ENCODE results near the gene OBSL1. TPM values are rescaled to one million over a fixed set of nuclear protein-coding genes. Genes with fewer than 3 reads are reported as not detected.

OBSL1 gene
- total RNA-seq, result 111 and 117 TPM in 2 replicates

DNA sequence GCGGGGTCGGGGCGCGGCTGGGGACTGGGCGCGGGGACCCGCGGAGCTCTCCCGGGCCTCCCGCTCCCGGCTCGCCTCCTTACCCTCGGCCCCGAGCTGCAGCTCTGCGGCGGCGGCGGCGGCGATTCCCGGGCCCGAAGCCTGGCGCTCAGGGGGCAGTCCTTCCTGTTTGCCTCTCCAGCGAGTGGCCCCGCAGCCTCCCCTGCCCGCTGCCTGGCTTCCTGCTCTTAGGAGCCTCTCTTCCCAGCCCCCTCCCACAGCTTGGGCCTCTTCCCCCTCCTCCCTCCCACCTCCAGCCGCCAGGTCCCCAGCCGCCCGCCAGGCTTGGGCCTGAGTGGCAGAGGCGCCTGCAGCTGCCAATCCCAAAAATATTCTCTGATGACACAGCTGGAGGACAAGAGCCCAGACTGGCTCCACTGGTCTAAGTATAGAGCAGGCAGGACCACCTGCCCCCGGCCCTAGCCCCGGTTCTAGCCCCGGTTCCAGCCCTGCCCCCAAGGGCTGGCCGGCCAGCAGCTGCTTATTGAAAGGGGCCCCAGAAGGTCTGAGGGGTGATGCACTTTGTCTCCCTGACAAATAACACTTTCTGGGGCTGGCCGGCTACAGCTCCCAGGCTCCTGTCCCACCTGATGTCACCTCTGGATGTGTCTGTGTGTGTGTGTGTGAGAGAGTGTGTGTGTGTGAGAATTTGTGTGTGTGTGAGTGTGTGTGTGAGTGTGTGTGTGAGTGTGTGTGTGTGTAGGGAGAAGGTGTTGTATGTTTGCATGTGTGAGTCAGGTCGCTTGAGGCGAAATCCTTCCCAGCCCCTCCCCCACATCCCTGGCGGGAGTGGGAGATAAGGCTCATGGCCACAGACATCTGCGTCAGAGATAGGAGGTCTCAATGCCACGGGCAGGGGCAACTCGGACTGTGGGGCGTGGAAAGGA is at the start of gene OBSL1:
TSS of gene OBSL1 (minus strand) at position 229 of the 926 bp plus-strand sequence. CDS start 307 bp downstream, outside the sequence.

GRCh38 chr2:219597552-219598307 is 26.4 kb upstream of the OBSL1 start, which contains the start of gene STK11IP:
STK11IP (plus strand) TSS chr2:219597857; CDS start chr2:219598120, 263 bp downstream.

GRCh38 chr2:219572237-219573001 is 1.1 kb upstream of the OBSL1 start, which contains the start of gene INHA:
INHA (plus strand) TSS chr2:219572310; CDS start chr2:219572375, 65 bp downstream.

DNA sequence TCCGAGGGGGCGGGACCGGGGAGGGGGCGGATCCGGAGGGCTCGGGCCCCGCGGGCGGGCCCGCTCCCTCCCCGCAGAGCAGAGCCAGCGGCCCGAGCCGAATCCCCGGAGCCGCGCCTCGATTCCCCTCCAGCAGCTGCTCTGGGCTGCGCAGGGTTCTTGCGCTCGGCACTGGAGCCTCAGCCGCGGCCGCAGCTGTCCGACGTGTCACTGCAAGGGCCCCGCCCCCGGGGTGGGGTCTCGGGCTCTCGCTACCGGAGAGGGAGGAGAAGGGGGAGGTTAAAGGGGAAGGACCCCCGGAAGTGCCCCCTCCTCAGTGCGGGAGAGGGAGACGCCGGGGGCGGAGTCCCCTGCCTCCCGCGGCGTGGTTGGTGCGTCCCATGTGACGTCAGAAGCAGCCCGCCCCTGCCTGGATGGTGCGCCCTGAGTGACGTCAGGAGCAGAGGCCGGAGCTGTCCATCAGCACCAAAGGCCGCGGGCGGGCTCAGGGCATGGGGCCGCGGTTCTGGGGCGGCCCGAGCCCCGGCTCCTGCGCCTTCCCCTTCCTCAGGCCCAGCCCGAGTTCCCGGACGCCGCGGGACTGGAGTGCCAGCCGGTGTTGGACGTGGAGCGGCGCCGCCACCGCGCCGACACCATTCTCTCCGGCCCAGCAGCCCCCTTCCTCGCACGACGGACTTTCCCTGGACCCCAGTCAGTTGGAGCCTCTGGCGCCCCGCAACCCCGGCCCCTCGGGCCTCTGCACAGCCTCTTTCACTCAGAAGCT is 27.6 kb downstream of the OBSL1 start, which contains the start of the genes CHPF and TMEM198:
TSS of gene CHPF (minus strand) at position 214 of the 763 bp plus-strand sequence. CDS start 271 bp downstream, outside the sequence.
TSS of gene TMEM198 (plus strand) at position 433 of the 763 bp plus-strand sequence. CDS start 700 bp downstream, outside the sequence.

GRCh38 chr2:219514196-219514761 is 57.1 kb downstream of the OBSL1 start, which contains the start of gene ASIC4:
ASIC4 (plus strand) TSS chr2:219514482; CDS start chr2:219514725, 243 bp downstream.

Other genes starting within 250 kb of the OBSL1 start
- gene RESP18, start 238.8 kb downstream of the OBSL1 start, total RNA-seq, result not detected in 2 replicates
- 61.1 and 86.0 TPM in 2 replicates for gene DNPEP, start 183.6 kb downstream of the OBSL1 start, total RNA-seq
- 3.2 and 7.0 TPM in 2 replicates for gene DES, start 153.2 kb downstream of the OBSL1 start, total RNA-seq
- 8.5 and 10.5 TPM in 2 replicates for gene SPEG, start 136.7 kb downstream of the OBSL1 start, total RNA-seq
- gene GMPPA, start 72.6 kb downstream of the OBSL1 start, total RNA-seq, result 48.2 and 52.9 TPM in 2 replicates
- not detected in 2 replicates for gene ASIC4, start 57.1 kb downstream of the OBSL1 start, total RNA-seq
- gene CHPF, start 27.7 kb downstream of the OBSL1 start, total RNA-seq, result 235 and 243 TPM in 2 replicates
- 6.2 and 6.4 TPM in 2 replicates for gene TMEM198, start 27.5 kb downstream of the OBSL1 start, total RNA-seq
- gene INHA, start 771 bp upstream of the OBSL1 start, total RNA-seq, result 0.10 TPM in 1 of 2 replicates, not detected in the other
- 10.6 and 16.8 TPM in 2 replicates for gene STK11IP, start 26.3 kb upstream of the OBSL1 start, total RNA-seq
- 8.8 and 9.4 TPM in 2 replicates for gene SLC4A3, start 56.1 kb upstream of the OBSL1 start, total RNA-seq